ENCODE data around the gene FAM3D. TPM values are rescaled to one million over a fixed set of nuclear protein-coding genes. Genes with fewer than 3 reads are reported as not detected.
"Not testable (repeated sequence)": the region's sequence is repeated elsewhere in the genome, so short reads cannot be mapped to it uniquely, and the experiment has no call there.

FAM3D gene
- total RNA-seq, 1 experiment from 2014 or later: not detected

- no peaks in the 10 kb centered on the region for H3K27me3 ChIP-seq (ENCODE audit: low read length)
- H3K36me3 ChIP-seq (ENCODE audit: low read depth, low read length): no peaks in the 10 kb centered on the region
- H3K9me3 ChIP-seq (ENCODE audit: low read length): no peaks in the 10 kb centered on the region
- no peak overlapping the region for H2AFZ ChIP-seq (ENCODE audit: low read length)
- no TSS peak for BruUV-seq (replicated peaks)
- no peaks in the 10 kb centered on the region for H4K20me1 ChIP-seq (ENCODE audit: low read length)
- ChIA-PET CTCF (no interaction called here), POLR2A (ENCODE audit: unreplicated experiment) (no interaction called here)
- no peak overlapping the region for H3K9ac ChIP-seq (ENCODE audit: low read length)
- no peak for TF ChIP-seq EZH2 (IDR thresholded peaks at IDR 0.05; ENCODE audit: low read length, unreplicated experiment)
- no peak for TF ChIP-seq CTCF (conservative IDR thresholded peaks at IDR 0.05; ENCODE audit: low read depth, low read length)
- no peak for TF ChIP-seq EZH2phosphoT487 (IDR thresholded peaks at IDR 0.05; ENCODE audit: borderline replicate concordance, low read length)
- H3K79me2 ChIP-seq (ENCODE audit: low read length): no peaks in the 10 kb centered on the region
- DNase-seq: no peak
- no peak for ATAC-seq
- H3K4me3 ChIP-seq (ENCODE audit: low read length): no peak overlapping the region
- H3K4me1 ChIP-seq (ENCODE audit: insufficient read depth, low read length): no peaks in the 10 kb centered on the region
- intact Hi-C loops (cut with micrococcal nuclease): no loop called here
- H3F3A ChIP-seq (ENCODE audit: low read length, unreplicated experiment): no peaks in the 10 kb centered on the region
- H3K4me2 ChIP-seq (ENCODE audit: low read length): no peak overlapping the region
- H3K9me2 ChIP-seq (replicated peaks; ENCODE audit: low read length): no peaks in the 10 kb centered on the region
- H3K27ac ChIP-seq (ENCODE audit: low read length): no peak overlapping the region
Measured at GRCh38 chr3:58707390-58707930, 40.9 kb upstream of the FAM3D start.

- CTCF ChIA-PET: no interaction called here
- TF ChIP-seq EZH2 (IDR thresholded peaks at IDR 0.05; ENCODE audit: low read length, unreplicated experiment): no peak
- TF ChIP-seq CTCF (conservative IDR thresholded peaks at IDR 0.05; ENCODE audit: low read depth, low read length): no peak
- no peak for TF ChIP-seq EZH2phosphoT487 (IDR thresholded peaks at IDR 0.05; ENCODE audit: borderline replicate concordance, low read length)
- no peak overlapping the region for H3K27ac ChIP-seq (ENCODE audit: low read length)
Measured at GRCh38 chr3:58706395-58707167, 40.0 kb upstream of the FAM3D start.

GRCh38 chr3:58704745-58705144, 38.2 kb upstream of the FAM3D start:
- no peak for ATAC-seq
- ChIA-PET POLR2A (ENCODE audit: unreplicated experiment) (no interaction called here), CTCF (no interaction called here)
- no peak overlapping the region for H3K4me3 ChIP-seq (ENCODE audit: low read length)
- intact Hi-C loops (cut with micrococcal nuclease): no loop called here
- no peak overlapping the region for H3K9ac ChIP-seq (ENCODE audit: low read length)
- H2AFZ ChIP-seq (ENCODE audit: low read length): no peak overlapping the region
- TF ChIP-seq EZH2phosphoT487 (IDR thresholded peaks at IDR 0.05; ENCODE audit: borderline replicate concordance, low read length) (no peak), EZH2 (IDR thresholded peaks at IDR 0.05; ENCODE audit: low read length, unreplicated experiment) (no peak), CTCF (conservative IDR thresholded peaks at IDR 0.05; ENCODE audit: low read depth, low read length) (no peak)
- BruUV-seq (replicated peaks): no TSS peak
- H3K36me3 ChIP-seq (ENCODE audit: low read depth, low read length): no peaks in the 10 kb centered on the region
- no peaks in the 10 kb centered on the region for H3K27me3 ChIP-seq (ENCODE audit: low read length)
- no peak overlapping the region for H3K4me2 ChIP-seq (ENCODE audit: low read length)
- H3F3A ChIP-seq (ENCODE audit: low read length, unreplicated experiment): no peaks in the 10 kb centered on the region
- DNase-seq: no peak
- H4K20me1 ChIP-seq (ENCODE audit: low read length): no peaks in the 10 kb centered on the region
- no peaks in the 10 kb centered on the region for H3K9me2 ChIP-seq (replicated peaks; ENCODE audit: low read length)
- H3K79me2 ChIP-seq (ENCODE audit: low read length): no peaks in the 10 kb centered on the region
- H3K9me3 ChIP-seq (ENCODE audit: low read length): no peaks in the 10 kb centered on the region
- H3K4me1 ChIP-seq (ENCODE audit: insufficient read depth, low read length): no peaks in the 10 kb centered on the region
- H3K27ac ChIP-seq (ENCODE audit: low read length): no peak overlapping the region

More at GRCh38 chr3:58706395-58707167, 40.0 kb upstream of the FAM3D start:
- Histone ChIP-seq H3K27me3 (ENCODE audit: low read length) (no peaks in the 10 kb centered on the region), H2AFZ (ENCODE audit: low read length) (no peak overlapping the region), H3K9me3 (ENCODE audit: low read length) (no peaks in the 10 kb centered on the region), H3K9me2 (replicated peaks; ENCODE audit: low read length) (no peaks in the 10 kb centered on the region), H3K4me2 (ENCODE audit: low read length) (no peak overlapping the region), H3K79me2 (ENCODE audit: low read length) (no peaks in the 10 kb centered on the region), H3F3A (ENCODE audit: low read length, unreplicated experiment) (no peaks in the 10 kb centered on the region), H3K36me3 (ENCODE audit: low read depth, low read length) (no peaks in the 10 kb centered on the region), H3K4me1 (ENCODE audit: insufficient read depth, low read length) (no peaks in the 10 kb centered on the region), H3K9ac (ENCODE audit: low read length) (no peak overlapping the region), H4K20me1 (ENCODE audit: low read length) (no peaks in the 10 kb centered on the region), H3K4me3 (ENCODE audit: low read length) (no peak overlapping the region)
- no peak for ATAC-seq
- no peak for DNase-seq
- intact Hi-C loops (cut with micrococcal nuclease): no loop called here
- no TSS peak for BruUV-seq (replicated peaks)
- POLR2A ChIA-PET (ENCODE audit: unreplicated experiment): no interaction called here

GRCh38 chr3:58704304-58704703, 37.7 kb upstream of the FAM3D start:
- H3K4me3 ChIP-seq (ENCODE audit: low read length); H2AFZ ChIP-seq (ENCODE audit: low read length); H3K9me2 ChIP-seq (replicated peaks; ENCODE audit: low read length); H3K27me3 ChIP-seq (ENCODE audit: low read length); H3K36me3 ChIP-seq (ENCODE audit: low read depth, low read length); H3K4me2 ChIP-seq (ENCODE audit: low read length); H3F3A ChIP-seq (ENCODE audit: low read length, unreplicated experiment); H3K4me1 ChIP-seq (ENCODE audit: insufficient read depth, low read length); ATAC-seq; intact Hi-C loops (cut with micrococcal nuclease); H4K20me1 ChIP-seq (ENCODE audit: low read length); DNase-seq; CTCF ChIA-PET; H3K27ac ChIP-seq (ENCODE audit: low read length); POLR2A ChIA-PET (ENCODE audit: unreplicated experiment); H3K79me2 ChIP-seq (ENCODE audit: low read length); H3K9ac ChIP-seq (ENCODE audit: low read length); BruUV-seq (replicated peaks); H3K9me3 ChIP-seq (ENCODE audit: low read length): not testable (repeated sequence)
